HepG2 (cell line): Measurements from ENCODE around the gene RDM1. TPM values are rescaled to one million over a fixed set of nuclear protein-coding genes. Genes with fewer than 3 reads are reported as not detected.

Source experiments
- ATF4 ChIP-seq, 2 experiments: fragments of 450-650 bp in 1 of 2; sonication (generic) in 1 of 2; formaldehyde crosslinking; IDR thresholded peaks; 2 replicates each; pipeline versions ENCODE4 v1.5.0 to v1.8.0; 2020 to 2022; ENCODE audit warnings: mild to moderate bottlenecking in 1 of 2, missing genetic modification reagents in 1 of 2
- CEBPG ChIP-seq: IDR thresholded peaks from 2 replicates; pipeline ENCODE4 v1.6.1; 2016
- CHCHD3 ChIP-seq: sonication (generic); formaldehyde crosslinking; IDR thresholded peaks from 2 replicates; pipeline ENCODE4 v1.8.0; 2022; ENCODE audit warnings: mild to moderate bottlenecking, missing genetic modification reagents, moderate library complexity
- DMTF1 ChIP-seq: sonication (generic); formaldehyde crosslinking; IDR thresholded peaks from 2 replicates; pipeline ENCODE4 v1.4.0; 2020; ENCODE audit warnings: mild to moderate bottlenecking, missing genetic modification reagents
- HIC2 ChIP-seq: sonication (generic); formaldehyde crosslinking; IDR thresholded peaks from 2 replicates; pipeline ENCODE4 v1.9.0; 2022; ENCODE audit warnings: low read depth, missing genetic modification reagents
- KDM3A ChIP-seq: IDR thresholded peaks from 2 replicates; pipeline ENCODE4 v1.6.1; 2018; ENCODE audit warnings: low read depth, missing compliant biosample characterization
- MYC ChIP-seq: sonication (generic); formaldehyde crosslinking; IDR thresholded peaks from 2 replicates; pipeline ENCODE4 v1.9.0; 2021; ENCODE audit warnings: missing genetic modification reagents, borderline replicate concordance
- NR2F2 ChIP-seq: IDR thresholded peaks from 2 replicates; pipeline ENCODE4 v1.6.1; 2012; ENCODE audit warnings: low read depth, inconsistent platforms, borderline replicate concordance
- PLSCR1 ChIP-seq: sonication (generic); formaldehyde crosslinking; IDR thresholded peaks from 2 replicates; pipeline ENCODE4 v1.5.0; 2020; ENCODE audit warnings: missing genetic modification reagents, mild to moderate bottlenecking, borderline replicate concordance
- RCOR2 ChIP-seq: IDR thresholded peaks from 2 replicates; pipeline ENCODE4 v1.6.1; 2016; ENCODE audit warnings: missing biosample characterization, missing genetic modification reagents
- SKI ChIP-seq: fragments of 450-650 bp; IDR thresholded peaks from one replicate; pipeline ENCODE4 v1.6.1; 2018; ENCODE audit warnings: mild to moderate bottlenecking; ENCODE audit not compliant: partially characterized antibody
- ZBTB37 ChIP-seq: sonication (generic); formaldehyde crosslinking; IDR thresholded peaks from 2 replicates; pipeline ENCODE4 v1.4.0; 2020; ENCODE audit warnings: mild to moderate bottlenecking, missing genetic modification reagents
- ZNF17 ChIP-seq: sonication (generic); formaldehyde crosslinking; IDR thresholded peaks from 2 replicates; pipeline ENCODE4 v1.5.0; 2020; ENCODE audit warnings: mild to moderate bottlenecking, missing genetic modification reagents
- ZNF292 ChIP-seq: sonication (generic); formaldehyde crosslinking; IDR thresholded peaks from 2 replicates; pipeline ENCODE4 v1.8.1; 2022; ENCODE audit warnings: mild to moderate bottlenecking, low read depth, missing genetic modification reagents, borderline replicate concordance
- ZNF296 ChIP-seq: sonication (generic); formaldehyde crosslinking; conservative IDR thresholded peaks from 2 replicates; pipeline ENCODE4 v1.5.0; 2020; ENCODE audit warnings: mild to moderate bottlenecking, missing genetic modification reagents
- ZNF446 ChIP-seq: sonication (generic); formaldehyde crosslinking; IDR thresholded peaks from 2 replicates; pipeline ENCODE4 v1.5.0; 2020; ENCODE audit warnings: mild to moderate bottlenecking, missing genetic modification reagents
- ZNF496 ChIP-seq: sonication (generic); formaldehyde crosslinking; IDR thresholded peaks from 2 replicates; pipeline ENCODE4 v1.8.1; 2023; ENCODE audit warnings: mild to moderate bottlenecking, moderate library complexity, missing genetic modification reagents; ENCODE audit not compliant: insufficient replicate concordance
- ZNF569 ChIP-seq: sonication (generic); formaldehyde crosslinking; IDR thresholded peaks from 2 replicates; pipeline ENCODE4 v1.5.0; 2020; ENCODE audit warnings: mild to moderate bottlenecking, missing genetic modification reagents, moderate library complexity, borderline replicate concordance
- ZNF761 ChIP-seq: sonication (generic); formaldehyde crosslinking; conservative IDR thresholded peaks from 2 replicates; pipeline ENCODE4 v1.4.0; 2020; ENCODE audit warnings: mild to moderate bottlenecking, missing genetic modification reagents
- ZNF766 ChIP-seq: sonication (generic); formaldehyde crosslinking; IDR thresholded peaks from 2 replicates; pipeline ENCODE4 v1.5.0; 2020; ENCODE audit warnings: missing genetic modification reagents, borderline replicate concordance
- ZNF770 ChIP-seq: sonication (generic); formaldehyde crosslinking; IDR thresholded peaks from 2 replicates; pipeline ENCODE4 v1.5.0; 2020; ENCODE audit warnings: mild to moderate bottlenecking, missing genetic modification reagents
- ZNF891 ChIP-seq: sonication (generic); formaldehyde crosslinking; IDR thresholded peaks from 2 replicates; pipeline ENCODE4 v1.5.0; 2020; ENCODE audit warnings: mild to moderate bottlenecking, missing genetic modification reagents
- polyA plus RNA-seq, 8 experiments: library from polyadenylated mRNA; depleted of rRNA in 3 of 8; stranded (reverse) in 7 of 8; unstranded in 1 of 8; fragments of >200 nt; fragmentation: Illumina TruSeq in 4 of 8; extraction: Trizol in 4 of 8; gene quantifications; 2 replicates each; pipeline versions ENCODE4 v1.2.1 to v1.2.3, GENCODE V29; 2011 to 2016; ENCODE audit warnings: low read depth in 4 of 8, missing spikeins in 1 of 8, mixed read lengths in 1 of 8; ENCODE audit not compliant: insufficient read depth in 1 of 8
- total RNA-seq, 5 experiments: library from RNA; depleted of rRNA; stranded (reverse); fragments of >200 nt; fragmentation: Illumina TruSeq; extraction: Trizol; gene quantifications; 2 replicates each; pipeline ENCODE4 v1.2.3, GENCODE V29; 2016; ENCODE audit warnings: low read depth in 1 of 5

RDM1 gene
- total and polyA plus RNA-seq, 2 of the 13 experiments (the other 11 are each of a cell fraction or from before 2014, with no cell fraction given) = 0.28 to 0.40 TPM

- no peak for TF ChIP-seq PLSCR1 (CRISPR knock-in tag)
- no peak; the same call in 1 of the 2 replicates for TF ChIP-seq RCOR2 (CRISPR knock-in tag)
- no peak for TF ChIP-seq ZNF891
- TF ChIP-seq ZNF446 = no peak
- no peak for TF ChIP-seq CHCHD3 (CRISPR knock-in tag)
- TF ChIP-seq ZNF770 (CRISPR knock-in tag) = peak; percentile 96
- peak in 1 of 2 experiments; percentile 89; a peak in 2 of 4 replicates for TF ChIP-seq ATF4 (CRISPR knock-in tag; IDR thresholded peaks at IDR 0.05)
- TF ChIP-seq ZNF292 = no peak
- no peak for TF ChIP-seq ZNF761 (CRISPR knock-in tag)
- no peak for TF ChIP-seq KDM3A (CRISPR knock-in tag)
- peak; percentile 42 for TF ChIP-seq CEBPG (CRISPR knock-in tag)
- no peak for TF ChIP-seq ZNF766 (CRISPR knock-in tag)
- no peak for TF ChIP-seq ZBTB37 (CRISPR knock-in tag)
- 0 out of 2 replicates have a peak, but pooled peaks have one; percentile 34 for TF ChIP-seq MYC (CRISPR knock-in tag)
- TF ChIP-seq ZNF296 (CRISPR knock-in tag) = no peak
- TF ChIP-seq ZNF496 (CRISPR knock-in tag) = no peak
- no peak for TF ChIP-seq HIC2
- TF ChIP-seq ZNF17 (CRISPR knock-in tag) = no peak
- TF ChIP-seq NR2F2 = no peak
- TF ChIP-seq SKI = no peak
- no peak for TF ChIP-seq ZNF569 (CRISPR knock-in tag)
- no peak for TF ChIP-seq DMTF1
Measured at GRCh38 chr17:35972535-35972934, 42.0 kb upstream of the RDM1 start (continued).
